ENCODE results near the gene ABHD16A. TPM values are rescaled to one million over a fixed set of nuclear protein-coding genes. Genes with fewer than 3 reads are reported as not detected.

The ABHD16A gene
- polyA plus RNA-seq, 1 donor, result 60.7 TPM

GRCh38 chr6:31663126-31663960 is 39.8 kb downstream of the ABHD16A start:
- no peak for DNase-seq

GRCh38 chr6:31662124-31662723 is 40.9 kb downstream of the ABHD16A start:
- DNase-seq, result no peak

- DNase-seq, result no peak
Observed at GRCh38 chr6:31661262-31662123, 41.6 kb downstream of the ABHD16A start.

- DNase-seq, result peak; percentile 85
Observed at GRCh38 chr6:31660381-31661261, 42.5 kb downstream of the ABHD16A start, which contains the start of gene C6orf47. Gene C6orf47 (minus strand): TSS chr6:31660778. CDS start chr6:31659947, 831 bp downstream.

GRCh38 chr6:31659649-31660380 is 43.3 kb downstream of the ABHD16A start:
- no peak for DNase-seq

GRCh38 chr6:31658983-31659648 is 44.0 kb downstream of the ABHD16A start:
- DNase-seq, result no peak

- DNase-seq, result no peak
Observed at GRCh38 chr6:31658158-31658688, 44.9 kb downstream of the ABHD16A start.

- no peak for DNase-seq
Observed at GRCh38 chr6:31657406-31658157, 45.5 kb downstream of the ABHD16A start.

GRCh38 chr6:31655349-31656237 is 47.5 kb downstream of the ABHD16A start, which contains the start of gene APOM:
Gene APOM (plus strand): TSS chr6:31655894. CDS start chr6:31655967, 73 bp downstream.
- no peak for DNase-seq

GRCh38 chr6:31654574-31655348 is 48.4 kb downstream of the ABHD16A start:
- DNase-seq, result no peak

- no peak for DNase-seq
Observed at GRCh38 chr6:31652925-31653724, 50.0 kb downstream of the ABHD16A start.

- peak; percentile 57 for DNase-seq
Observed at GRCh38 chr6:31651602-31652191, 51.4 kb downstream of the ABHD16A start.

- DNase-seq, result no peak
Observed at GRCh38 chr6:31645325-31645724, 57.8 kb downstream of the ABHD16A start.

- no peak for DNase-seq
Observed at GRCh38 chr6:31643818-31644454, 59.2 kb downstream of the ABHD16A start.
